Parathyroid adenoma (tissue), 2 donors: ENCODE results near the gene RSPRY1.
A peak's percentile ranks its signal among the peaks of the same experiment; 100 is the strongest.

Experiments used
- H2AFZ ChIP-seq: fragments of 300-600 bp; sonication (generic); one replicate; pipeline ENCODE4 v1.7.0; 2017; ENCODE audit warnings: antibody characterized with exemption, mild to moderate bottlenecking
- H3K27ac ChIP-seq: fragments of 300-600 bp; sonication (generic); one replicate; pipeline ENCODE4 v1.7.0; 2017
- H3K27me3 ChIP-seq: fragments of 300-600 bp; sonication (generic); one replicate; pipeline ENCODE4 v1.7.0; 2017; ENCODE audit warnings: low read length; ENCODE audit not compliant: control insufficient read depth, insufficient read depth
- H3K36me3 ChIP-seq: fragments of 300-600 bp; sonication (generic); one replicate; pipeline ENCODE4 v1.7.0; 2017; ENCODE audit warnings: low read length; ENCODE audit not compliant: control insufficient read depth, insufficient read depth
- H3K4me1 ChIP-seq: fragments of 300-600 bp; sonication (generic); one replicate; pipeline ENCODE4 v1.7.0; 2017; ENCODE audit warnings: control low read depth
- H3K4me2 ChIP-seq: fragments of 300-600 bp; sonication (generic); one replicate; pipeline ENCODE4 v1.7.0; 2017; ENCODE audit warnings: low read length
- H3K4me3 ChIP-seq: fragments of 300-600 bp; sonication (generic); one replicate; pipeline ENCODE4 v1.7.0; 2017; ENCODE audit warnings: low read depth, low read length
- H3K79me2 ChIP-seq: fragments of 300-600 bp; sonication (generic); one replicate; pipeline ENCODE4 v1.7.0; 2017; ENCODE audit warnings: control low read depth
- H3K9ac ChIP-seq: fragments of 300-600 bp; sonication (generic); one replicate; pipeline ENCODE4 v1.7.0; 2017; ENCODE audit warnings: mild to moderate bottlenecking
- H3K9me3 ChIP-seq: fragments of 300-600 bp; sonication (generic); one replicate; pipeline ENCODE4 v1.7.0; 2017; ENCODE audit warnings: low read length; ENCODE audit not compliant: control insufficient read depth
- TF ChIP-seq, protein P1 (sequence below): fragments of 300-600 bp; sonication (generic); IDR thresholded peaks from one replicate; pipeline ENCODE4 v1.7.0; 2017; ENCODE audit warnings: antibody characterized with exemption, mild to moderate bottlenecking
- donor health status: primary hyperparathyroidism.

The RSPRY1 gene

DNA sequence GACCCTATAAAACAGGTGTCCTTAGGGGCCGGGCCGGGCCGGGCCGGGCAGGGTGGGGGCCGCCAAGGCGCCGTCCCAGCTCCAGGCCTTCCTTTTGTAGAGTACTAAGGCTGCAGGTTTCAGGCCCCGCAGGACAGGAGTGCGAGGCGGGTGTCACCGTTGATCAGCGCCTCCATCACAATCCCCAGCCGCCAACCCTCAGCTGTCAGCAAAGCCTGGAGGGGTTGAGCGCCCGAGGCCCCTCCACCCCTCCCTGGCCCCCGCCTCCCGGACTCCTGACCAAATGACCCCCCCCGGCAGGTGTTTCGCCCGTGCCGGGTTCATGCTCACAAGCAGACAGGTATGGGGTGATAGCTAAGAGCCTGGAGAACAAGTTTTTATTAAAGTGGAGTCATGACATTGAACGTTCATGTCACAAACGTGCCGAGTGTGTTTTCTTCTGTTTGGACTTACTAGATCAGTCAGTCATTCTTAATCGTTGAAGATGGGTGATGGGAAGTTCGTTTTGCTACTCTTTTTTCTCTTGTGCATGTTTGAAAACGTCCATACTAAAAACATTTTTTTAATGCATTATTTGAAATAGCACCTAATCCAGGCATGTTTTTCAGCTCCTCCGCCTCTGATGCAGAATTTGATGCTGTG lies 59.5 kb downstream of the RSPRY1 start:
- Histone ChIP-seq H3K36me3 (no peaks in the 10 kb centered on the region), H3K27me3 (no peaks in the 10 kb centered on the region), H3K9me3 (no peaks in the 10 kb centered on the region), H3K79me2 (no peaks in the 10 kb centered on the region), H3K4me3 (peak overlapping the region; percentile 84), H2AFZ (peak overlapping the region; percentile 97), H3K27ac (peak overlapping the region; percentile 92), H3K9ac (peak overlapping the region; percentile 95), H3K4me1 (peaks cover 7% of the 10 kb centered on the region), H3K4me2 (peak overlapping the region; percentile 92)
- TF ChIP-seq, protein P1, sequence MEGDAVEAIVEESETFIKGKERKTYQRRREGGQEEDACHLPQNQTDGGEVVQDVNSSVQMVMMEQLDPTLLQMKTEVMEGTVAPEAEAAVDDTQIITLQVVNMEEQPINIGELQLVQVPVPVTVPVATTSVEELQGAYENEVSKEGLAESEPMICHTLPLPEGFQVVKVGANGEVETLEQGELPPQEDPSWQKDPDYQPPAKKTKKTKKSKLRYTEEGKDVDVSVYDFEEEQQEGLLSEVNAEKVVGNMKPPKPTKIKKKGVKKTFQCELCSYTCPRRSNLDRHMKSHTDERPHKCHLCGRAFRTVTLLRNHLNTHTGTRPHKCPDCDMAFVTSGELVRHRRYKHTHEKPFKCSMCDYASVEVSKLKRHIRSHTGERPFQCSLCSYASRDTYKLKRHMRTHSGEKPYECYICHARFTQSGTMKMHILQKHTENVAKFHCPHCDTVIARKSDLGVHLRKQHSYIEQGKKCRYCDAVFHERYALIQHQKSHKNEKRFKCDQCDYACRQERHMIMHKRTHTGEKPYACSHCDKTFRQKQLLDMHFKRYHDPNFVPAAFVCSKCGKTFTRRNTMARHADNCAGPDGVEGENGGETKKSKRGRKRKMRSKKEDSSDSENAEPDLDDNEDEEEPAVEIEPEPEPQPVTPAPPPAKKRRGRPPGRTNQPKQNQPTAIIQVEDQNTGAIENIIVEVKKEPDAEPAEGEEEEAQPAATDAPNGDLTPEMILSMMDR = no peak

DNA sequence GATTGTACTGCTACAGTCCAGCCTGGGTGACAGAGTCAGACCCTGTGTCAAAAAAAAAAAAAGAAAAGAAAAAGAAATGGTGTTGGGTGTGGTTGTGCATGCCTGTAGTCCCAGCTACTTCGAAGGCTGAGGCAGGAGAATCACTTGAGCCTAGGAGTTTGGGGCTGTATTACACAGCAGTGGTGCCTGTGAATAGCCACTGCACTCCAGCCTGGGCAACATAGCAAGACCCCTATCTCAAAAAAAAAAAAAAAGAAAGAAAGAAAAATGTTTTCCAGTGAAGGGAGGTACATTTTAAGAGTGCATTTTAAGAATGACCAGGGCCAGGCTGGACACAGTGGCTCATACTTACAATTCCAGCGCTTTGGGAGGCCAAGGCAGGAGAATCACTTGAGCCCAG lies 65.2 kb downstream of the RSPRY1 start:
- Histone ChIP-seq H3K4me1 (peaks cover under 1% of the 10 kb centered on the region), H2AFZ (no peak overlapping the region), H3K4me2 (no peak overlapping the region), H3K9ac (no peak overlapping the region), H3K9me3 (no peaks in the 10 kb centered on the region), H3K79me2 (no peaks in the 10 kb centered on the region), H3K27me3 (no peaks in the 10 kb centered on the region), H3K4me3 (no peak overlapping the region), H3K27ac (no peak overlapping the region), H3K36me3 (no peaks in the 10 kb centered on the region)
- TF ChIP-seq, protein P1 = no peak

DNA sequence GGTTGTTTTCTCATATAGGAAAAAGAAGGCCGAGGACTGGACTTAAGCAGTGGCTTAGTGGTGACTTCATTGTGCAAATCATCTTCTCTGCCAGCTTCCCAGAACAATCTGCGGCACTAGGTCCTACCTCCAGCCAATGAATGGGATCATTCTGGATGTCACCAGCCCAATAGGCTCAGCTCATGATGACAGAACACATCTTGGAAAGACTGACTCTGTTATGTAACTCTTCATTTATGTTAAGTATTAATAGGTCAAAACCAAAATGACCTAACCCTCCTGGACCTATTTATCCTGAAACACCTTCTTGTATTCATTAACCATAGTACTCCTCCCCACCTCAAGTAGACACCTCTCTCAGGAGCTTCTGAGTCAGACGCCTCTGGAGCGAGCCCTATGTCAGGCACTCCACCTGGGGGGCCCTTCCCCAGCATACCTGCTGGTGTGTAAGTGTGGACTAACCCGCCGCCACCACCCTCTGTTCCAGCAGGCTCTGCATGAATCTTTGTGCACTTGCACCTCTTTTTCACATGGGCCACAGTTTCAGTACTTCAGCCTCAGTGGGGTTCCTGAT lies 66.1 kb downstream of the RSPRY1 start:
- Histone ChIP-seq H3K79me2 (no peaks in the 10 kb centered on the region), H3K4me2 (no peak overlapping the region), H3K9me3 (no peaks in the 10 kb centered on the region), H3K36me3 (no peaks in the 10 kb centered on the region), H3K9ac (no peak overlapping the region), H3K27ac (no peak overlapping the region), H3K4me3 (no peak overlapping the region), H3K27me3 (no peaks in the 10 kb centered on the region), H2AFZ (no peak overlapping the region), H3K4me1 (no peaks in the 10 kb centered on the region)
- TF ChIP-seq, protein P1 = no peak

DNA sequence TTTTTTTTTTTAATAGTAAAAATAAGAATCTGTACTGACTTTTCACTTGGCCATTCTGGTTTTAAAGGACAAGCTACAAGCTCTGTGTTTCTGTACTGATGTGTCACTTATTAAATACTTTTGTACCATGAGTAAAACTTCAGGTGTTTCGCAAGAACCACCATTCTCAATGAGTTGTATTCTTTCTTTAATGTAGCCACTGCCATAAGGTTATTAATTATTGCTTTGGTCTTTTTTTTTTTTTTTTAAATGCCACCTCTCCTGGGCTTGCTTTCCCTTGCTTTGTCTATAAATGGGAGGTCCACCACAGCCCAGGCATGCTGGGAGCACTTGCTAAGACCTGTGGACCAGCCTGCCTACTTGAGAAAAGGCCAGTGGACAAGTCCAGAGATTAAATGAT lies 67.3 kb downstream of the RSPRY1 start:
- H3K9me3 ChIP-seq = no peaks in the 10 kb centered on the region
- no peak overlapping the region for H3K27ac ChIP-seq
- H3K27me3 ChIP-seq = no peaks in the 10 kb centered on the region
- TF ChIP-seq, protein P1 = no peak
- H3K79me2 ChIP-seq = no peaks in the 10 kb centered on the region
- H3K4me2 ChIP-seq = no peak overlapping the region
- H2AFZ ChIP-seq = no peak overlapping the region
- H3K36me3 ChIP-seq = no peaks in the 10 kb centered on the region
- H3K4me1 ChIP-seq = no peaks in the 10 kb centered on the region
- H3K9ac ChIP-seq = no peak overlapping the region
- no peak overlapping the region for H3K4me3 ChIP-seq
